Left lobe of liver (tissue), 2 donors: ENCODE results near the gene MRPL42. TPM values are rescaled to one million over a fixed set of nuclear protein-coding genes. Genes with fewer than 3 reads are reported as not detected.
A peak's percentile ranks its signal among the peaks of the same experiment; 100 is the strongest.
"Not testable (repeated sequence)": the region's sequence is repeated elsewhere in the genome, so short reads cannot be mapped to it uniquely, and the experiment has no call there.

Experiments used
- ATAC-seq: fragments of 200-7000 bp; cut with Tn5 transposase; one replicate; pipeline ENCODE4 v1.9.1; 2020; ENCODE audit warnings: mild to moderate bottlenecking, moderate library complexity
- DNase-seq: peaks from one replicate; pipeline ENCODE4 v3.0.0-alpha.2; 2020; ENCODE audit warnings: low spot score
- total RNA-seq: library from RNA; stranded (reverse); gene quantifications from one replicate; pipeline ENCODE4 v1.2.1, GENCODE V29; 2021
- donor health status: DM: no; HTN: no; CAD: no; lungs with moderate emphysema.
- donor health status: DM: no; HTN: yes; CAD: no.

MRPL42 gene
- total RNA-seq, 1 donor from 2014 or later, result 25.4 TPM

GRCh38 chr12:93540466-93540865, 73.2 kb downstream of the MRPL42 start:
- DNase-seq (no peak), ATAC-seq (no peak)

DNA sequence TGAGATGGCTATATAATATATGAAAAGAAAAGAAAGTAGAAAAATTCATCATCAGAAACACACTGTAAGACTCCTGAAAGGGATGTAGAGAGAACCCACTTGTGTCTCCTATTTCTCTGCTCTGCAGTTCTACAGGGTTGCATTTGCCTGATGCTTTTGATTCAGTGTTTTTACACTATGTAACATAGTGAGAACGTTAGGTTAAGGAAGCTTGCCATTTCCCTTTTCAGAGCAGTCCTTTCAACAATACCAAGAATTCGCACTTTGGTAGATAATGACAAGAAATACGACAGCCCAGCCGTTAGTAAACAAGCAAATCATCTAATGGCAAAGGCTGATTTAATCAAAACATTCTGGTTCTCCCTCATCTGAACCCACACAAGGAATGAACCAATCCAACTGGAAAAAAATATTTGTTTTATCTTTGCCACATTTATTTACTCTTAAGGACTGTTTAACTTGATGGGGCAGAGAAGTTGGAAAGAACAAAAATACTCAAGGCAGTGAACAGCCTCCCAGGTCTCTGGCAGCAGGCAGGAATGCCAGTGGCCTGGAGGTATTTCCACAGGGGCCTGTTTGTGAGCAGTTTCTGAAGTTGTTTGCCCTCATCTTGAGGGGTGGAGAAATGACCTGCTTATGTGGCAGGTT, 74.4 kb downstream of the MRPL42 start:
- DNase-seq (peak; percentile 47), ATAC-seq (peak; percentile 94)

DNA sequence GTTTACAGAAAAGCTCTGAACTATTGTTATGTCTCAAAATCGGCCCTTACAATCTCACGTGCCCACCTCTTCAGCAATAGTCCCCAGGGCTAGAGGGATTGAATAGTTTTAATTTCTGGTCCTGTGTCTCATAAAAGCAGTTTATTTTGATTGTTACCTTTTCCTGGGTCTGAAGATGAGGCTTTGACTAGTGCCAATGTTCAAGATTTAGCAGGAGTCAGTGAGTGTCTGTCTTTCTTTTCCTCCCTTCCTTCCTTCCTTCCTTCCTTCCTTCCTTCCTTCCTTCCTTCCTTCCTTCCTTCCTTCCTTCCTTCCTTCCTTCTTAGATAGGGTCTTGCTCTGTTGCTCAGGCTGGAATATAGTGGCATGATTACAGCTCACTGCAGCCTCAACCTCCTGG, 80.5 kb downstream of the MRPL42 start:
- DNase-seq, result no peak

GRCh38 chr12:93549174-93549573, 81.9 kb downstream of the MRPL42 start:
- no peak for ATAC-seq
- DNase-seq, result no peak

More for the DNA sequence above, 80.5 kb downstream of the MRPL42 start:
- no peak for ATAC-seq

DNA sequence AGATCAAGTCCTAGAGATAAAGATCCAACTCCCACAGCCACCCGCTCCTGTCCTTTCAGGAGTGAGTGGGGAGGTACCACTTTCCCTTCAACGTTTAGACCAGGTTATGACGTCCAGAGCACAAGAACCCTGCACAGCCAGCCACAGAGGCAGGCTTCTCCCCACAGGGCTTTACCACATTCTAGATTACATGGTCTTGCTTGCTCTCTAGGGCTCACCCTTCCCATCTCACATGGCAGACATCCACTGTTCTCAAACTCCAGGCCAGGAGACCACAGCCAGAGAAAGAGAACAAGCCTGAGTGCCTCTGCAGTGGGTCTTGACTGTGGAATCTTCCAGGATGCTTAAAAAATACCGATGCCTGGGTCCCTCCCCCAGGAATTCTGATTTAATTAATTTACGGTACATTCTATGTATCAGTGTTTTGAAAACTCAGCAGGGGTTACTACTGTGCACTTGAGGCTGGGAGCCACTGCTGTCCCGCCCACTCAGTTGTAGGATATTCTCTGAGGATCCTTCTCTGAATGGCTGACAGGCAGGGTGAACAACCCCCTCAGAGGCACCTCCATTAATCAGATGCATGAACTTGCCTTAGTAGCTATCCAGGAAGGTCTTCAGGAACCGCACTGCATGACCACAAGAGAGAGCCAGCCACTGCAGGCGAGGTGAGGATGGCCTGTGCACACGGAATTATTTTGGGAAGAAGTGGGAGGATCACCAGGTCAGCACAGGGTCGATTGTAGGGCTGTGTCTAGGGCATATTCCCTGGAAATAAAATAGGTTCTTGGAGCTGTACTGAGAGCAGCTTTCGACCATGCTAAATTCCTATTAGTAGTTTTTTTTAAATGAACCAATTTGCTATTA, 83.7 kb downstream of the MRPL42 start:
- no peak for DNase-seq
- peak; percentile 20 for ATAC-seq

DNA sequence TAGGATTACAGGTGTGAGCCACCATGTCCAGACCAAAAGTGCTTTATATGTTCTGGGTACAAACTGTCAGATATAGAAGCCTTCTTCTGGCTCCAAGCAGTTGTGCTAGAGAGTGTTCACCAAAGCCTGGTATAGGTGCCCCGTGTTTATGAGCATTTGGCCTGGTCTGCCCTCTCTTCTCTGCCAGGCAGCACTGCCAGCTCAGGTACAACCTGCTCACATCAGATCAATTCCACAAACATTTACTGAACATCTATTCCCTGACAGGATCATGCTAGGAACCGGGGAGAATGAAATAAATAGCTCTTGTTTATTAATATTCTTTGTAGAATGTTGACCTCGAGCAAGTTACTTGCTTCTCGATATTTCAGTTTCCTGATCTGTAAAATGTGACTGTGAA, 85.1 kb downstream of the MRPL42 start:
- ATAC-seq (peak; percentile 100), DNase-seq (peak; percentile 73)

- DNase-seq, ATAC-seq: not testable (repeated sequence)
These were observed 90.6 kb downstream of the MRPL42 start for GRCh38 chr12:93557879-93558278.

GRCh38 chr12:93558685-93559084, 91.4 kb downstream of the MRPL42 start:
- DNase-seq, ATAC-seq: not testable (repeated sequence)

DNA sequence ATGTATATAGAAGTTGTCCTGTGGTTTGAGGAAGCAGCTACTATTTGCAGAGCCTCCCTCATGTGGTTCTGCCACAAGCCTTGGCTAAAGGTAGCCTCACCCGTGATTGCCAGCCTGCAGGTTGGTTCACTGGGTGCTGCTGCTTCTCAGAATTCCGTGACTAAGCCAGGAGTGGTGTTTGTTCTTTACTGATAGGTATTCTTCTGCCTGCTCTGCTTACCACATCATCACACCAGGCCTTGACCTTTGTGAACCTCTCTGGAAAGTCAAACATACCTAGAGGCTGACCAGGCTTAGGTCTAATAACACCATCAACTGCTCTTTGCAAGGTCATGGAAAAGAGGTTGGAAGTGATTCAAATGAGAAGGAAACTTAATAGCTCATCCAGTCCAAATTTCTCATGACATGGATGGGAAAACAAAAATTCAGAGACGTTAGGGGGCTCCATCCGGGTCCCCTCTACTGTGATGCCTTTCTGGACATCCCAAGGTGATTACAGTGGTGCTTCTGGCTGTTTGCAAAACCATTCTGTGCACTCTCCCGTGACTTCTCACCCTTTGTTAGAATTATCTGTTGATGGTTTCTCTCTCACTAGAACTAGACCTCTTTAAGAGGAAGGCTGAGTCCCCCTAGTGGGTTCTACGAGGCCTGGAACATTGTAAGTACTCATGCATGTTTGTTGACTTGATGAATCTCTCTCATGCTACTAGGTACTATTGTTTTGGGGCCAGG, 96.7 kb downstream of the MRPL42 start:
- DNase-seq, result peak; percentile 79
- ATAC-seq, result peak; percentile 94

DNA sequence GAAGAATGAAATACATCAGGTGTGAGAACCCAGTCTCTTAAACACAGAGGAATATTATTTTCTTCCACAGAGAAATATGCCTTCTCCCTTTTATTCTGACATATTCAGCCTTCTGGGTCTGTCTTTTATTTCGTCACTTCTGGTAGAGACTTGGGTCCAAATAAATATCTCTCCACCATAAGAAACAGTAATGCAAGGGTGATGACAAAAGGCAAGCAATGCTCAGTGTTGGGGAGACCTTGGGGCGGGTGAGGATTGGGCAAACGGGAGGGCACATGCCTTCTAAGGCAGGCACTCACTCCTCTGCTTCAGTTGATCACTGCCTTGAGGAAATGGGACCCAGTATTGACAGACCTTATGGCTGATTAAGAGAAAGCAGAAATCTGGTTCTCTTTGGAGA, 98.4 kb downstream of the MRPL42 start:
- DNase-seq (no peak), ATAC-seq (no peak)

Other genes starting within 250 kb of the MRPL42 start
- 17.6 TPM for gene NUDT4, start 89.6 kb upstream of the MRPL42 start, total RNA-seq
- 25.1 TPM for gene UBE2N, start 25.6 kb upstream of the MRPL42 start, total RNA-seq
- gene SOCS2, start 105.2 kb downstream of the MRPL42 start, total RNA-seq, result 3.1 TPM
- 27.0 TPM for gene CRADD, start 209.9 kb downstream of the MRPL42 start, total RNA-seq